Testis (tissue), 2 donors: ENCODE data around the gene LCLAT1.
"Not testable (repeated sequence)": the region's sequence is repeated elsewhere in the genome, so short reads cannot be mapped to it uniquely, and the experiment has no call there.

Source experiments
- POLR2A ChIP-seq: fragments of 450-650 bp; IDR thresholded peaks from one replicate; pipeline ENCODE4 v1.6.1; 2017; ENCODE audit warnings: antibody characterized with exemption, mild to moderate bottlenecking, moderate library complexity
- TF ChIP-seq, protein P1 (sequence below), 3 experiments: fragments of 450-650 bp in 2 of 3; fragments of 200-600 bp in 1 of 3; sonication (generic) in 1 of 3; IDR thresholded peaks; one replicate each; pipeline ENCODE4 v1.5.1; 2016 to 2019; ENCODE audit warnings: antibody characterized with exemption in 3 of 3, mild to moderate bottlenecking in 2 of 3, moderate library complexity in 1 of 3

DNA sequence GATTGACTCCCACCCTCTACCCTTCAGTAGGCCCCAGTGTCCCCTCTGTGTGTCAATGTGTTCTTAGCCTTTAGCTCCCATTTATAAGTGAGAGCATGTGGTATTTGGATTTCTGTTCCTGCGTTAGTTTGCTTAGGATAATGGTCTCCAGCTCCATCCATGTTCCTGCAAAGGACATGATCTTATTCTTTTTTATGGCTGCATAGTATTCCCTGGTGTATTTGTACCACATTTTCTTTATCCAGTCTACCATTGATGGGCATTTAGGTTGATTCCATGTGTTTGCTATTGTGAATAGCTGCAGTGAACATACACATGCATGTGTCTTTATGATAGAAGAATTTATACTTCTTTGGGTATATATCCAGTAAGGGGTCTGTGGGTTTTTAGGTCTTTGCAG lies 60.4 kb downstream of the LCLAT1 start:
- TF ChIP-seq, protein P1, sequence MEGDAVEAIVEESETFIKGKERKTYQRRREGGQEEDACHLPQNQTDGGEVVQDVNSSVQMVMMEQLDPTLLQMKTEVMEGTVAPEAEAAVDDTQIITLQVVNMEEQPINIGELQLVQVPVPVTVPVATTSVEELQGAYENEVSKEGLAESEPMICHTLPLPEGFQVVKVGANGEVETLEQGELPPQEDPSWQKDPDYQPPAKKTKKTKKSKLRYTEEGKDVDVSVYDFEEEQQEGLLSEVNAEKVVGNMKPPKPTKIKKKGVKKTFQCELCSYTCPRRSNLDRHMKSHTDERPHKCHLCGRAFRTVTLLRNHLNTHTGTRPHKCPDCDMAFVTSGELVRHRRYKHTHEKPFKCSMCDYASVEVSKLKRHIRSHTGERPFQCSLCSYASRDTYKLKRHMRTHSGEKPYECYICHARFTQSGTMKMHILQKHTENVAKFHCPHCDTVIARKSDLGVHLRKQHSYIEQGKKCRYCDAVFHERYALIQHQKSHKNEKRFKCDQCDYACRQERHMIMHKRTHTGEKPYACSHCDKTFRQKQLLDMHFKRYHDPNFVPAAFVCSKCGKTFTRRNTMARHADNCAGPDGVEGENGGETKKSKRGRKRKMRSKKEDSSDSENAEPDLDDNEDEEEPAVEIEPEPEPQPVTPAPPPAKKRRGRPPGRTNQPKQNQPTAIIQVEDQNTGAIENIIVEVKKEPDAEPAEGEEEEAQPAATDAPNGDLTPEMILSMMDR (IDR thresholded peaks at IDR 0.05), result not testable (repeated sequence)
- TF ChIP-seq POLR2A, result not testable (repeated sequence)
